Endothelial cell of umbilical vein (primary cell): ENCODE measurements around the gene GANC. TPM values are rescaled to one million over a fixed set of nuclear protein-coding genes. Genes with fewer than 3 reads are reported as not detected.

Source experiments
- BruUV-seq: library from RNA; stranded (reverse); fragments of 400-500 nt; replicated peaks from 2 replicates; lab custom pipeline; 2021; lab: Mats Ljungman, UMichigan
- CTCF ChIA-PET: fragments of 300-600, 350-600 bp; sonication (Branson Sonifier 250); formaldehyde crosslinking; loops from one replicate; lab custom pipeline; 2021; ENCODE audit warnings: antibody characterized with exemption, inconsistent platforms; lab: Charles Lee
- POLR2A ChIA-PET: fragments of 300-600, 350-600 bp; sonication (Branson Sonifier 250); formaldehyde crosslinking; loops from one replicate; lab custom pipeline; 2021; ENCODE audit warnings: antibody characterized with exemption, inconsistent platforms; lab: Charles Lee
- DNase-seq: peaks from one replicate; pipeline ENCODE4 v3.0.0-alpha.2; 2011; ENCODE audit warnings: low read depth, low spot score
- FAIRE-seq: peaks from 2 replicates; lab custom pipeline; 2011; peaks lifted over from hg19 to GRCh38; lab: Jason Lieb, UNC
- H2AFZ ChIP-seq: 2 replicates; pipeline ENCODE4 v1.6.0; 2012; ENCODE audit warnings: low read depth, low read length, control low read depth, inconsistent platforms
- H3K27ac ChIP-seq: 2 replicates; pipeline ENCODE4 v1.5.1; 2011; ENCODE audit warnings: low read depth, mild to moderate bottlenecking, control low read depth, low read length, moderate library complexity; ENCODE audit not compliant: insufficient read depth
- H3K27me3 ChIP-seq, 2 experiments: 2 replicates each; pipeline versions ENCODE4 v1.6.0 to v1.6.1; 2011; ENCODE audit warnings: low read length in 2 of 2, mixed read lengths in 1 of 2; ENCODE audit not compliant: control insufficient read depth in 2 of 2, insufficient read depth in 2 of 2
- H3K36me3 ChIP-seq, 2 experiments: 2 replicates in 1 of 2; 3 replicates in 1 of 2; pipeline ENCODE4 v1.5.1; 2011; ENCODE audit warnings: low read length in 2 of 2, mild to moderate bottlenecking in 1 of 2, moderate library complexity in 1 of 2; ENCODE audit not compliant: control insufficient read depth in 2 of 2, insufficient read depth in 2 of 2; ENCODE audit errors: extremely low read depth in 1 of 2
- H3K4me1 ChIP-seq: 3 replicates; pipeline ENCODE4 v1.5.1; 2011; ENCODE audit warnings: mild to moderate bottlenecking, low read length; ENCODE audit not compliant: control insufficient read depth, insufficient read depth; ENCODE audit errors: extremely low read depth
- H3K4me2 ChIP-seq: 2 replicates; pipeline ENCODE4 v1.6.1; 2011; ENCODE audit warnings: low read length, control low read depth, mixed read lengths; ENCODE audit not compliant: insufficient read depth
- H3K4me3 ChIP-seq, 3 experiments: fragments of 200-600 bp in 1 of 3; sonication (generic), shearing (Covaris generic) in 1 of 3; replicated peaks in 1 of 3; 2 replicates each; pipeline ENCODE4 v1.5.1; 2011 to 2016; ENCODE audit warnings: control low read depth in 3 of 3, low read length in 3 of 3, mild to moderate bottlenecking in 2 of 3, inconsistent platforms in 1 of 3, low read depth in 1 of 3, moderate library complexity in 1 of 3; ENCODE audit not compliant: insufficient read depth in 1 of 3
- H3K79me2 ChIP-seq: 2 replicates; pipeline ENCODE4 v1.6.0; 2012; ENCODE audit warnings: low read length, inconsistent platforms; ENCODE audit not compliant: control insufficient read depth, insufficient read depth
- H3K9ac ChIP-seq: replicated peaks from 2 replicates; pipeline ENCODE3; 2011; ENCODE audit warnings: low read length, control low read depth; ENCODE audit not compliant: insufficient read depth; ENCODE audit errors: extremely low read depth
- H3K9me1 ChIP-seq: replicated peaks from 3 replicates; pipeline ENCODE4 v1.6.0; 2011; ENCODE audit warnings: mild to moderate bottlenecking, low read length; ENCODE audit not compliant: control insufficient read depth, insufficient read depth; ENCODE audit errors: extremely low read depth
- H3K9me3 ChIP-seq: replicated peaks from 2 replicates; pipeline ENCODE4 v1.5.1; 2012; ENCODE audit warnings: low read length, inconsistent platforms; ENCODE audit not compliant: control insufficient read depth, insufficient read depth
- H4K20me1 ChIP-seq: replicated peaks from 2 replicates; pipeline ENCODE3; 2011; ENCODE audit warnings: mild to moderate bottlenecking, low read length; ENCODE audit not compliant: control insufficient read depth, insufficient read depth; ENCODE audit errors: extremely low read depth
- EZH2 ChIP-seq: IDR thresholded peaks from 2 replicates; pipeline ENCODE4 v1.6.1; 2012; ENCODE audit warnings: borderline replicate concordance, low read depth, mild to moderate bottlenecking, moderate library complexity, low read length, inconsistent platforms; ENCODE audit not compliant: severe bottlenecking
- FOS ChIP-seq: IDR thresholded peaks from 2 replicates; pipeline ENCODE4 v1.6.1; 2011; ENCODE audit warnings: mild to moderate bottlenecking, low read length, moderate library complexity, borderline replicate concordance; ENCODE audit not compliant: insufficient read depth
- GATA2 ChIP-seq: IDR thresholded peaks from 2 replicates; pipeline ENCODE4 v1.7.0; 2011; ENCODE audit warnings: low read depth, mild to moderate bottlenecking, moderate library complexity, mixed read lengths, low read length; ENCODE audit not compliant: insufficient read length, insufficient read depth
- JUN ChIP-seq: IDR thresholded peaks from 2 replicates; pipeline ENCODE4 v1.6.1; 2011; ENCODE audit warnings: borderline replicate concordance, low read depth; ENCODE audit not compliant: insufficient read length, insufficient read depth
- MYC ChIP-seq: IDR thresholded peaks from one replicate; pipeline ENCODE4 v1.6.1; 2011; ENCODE audit warnings: mild to moderate bottlenecking, low read depth, low read length
- POLR2A ChIP-seq: IDR thresholded peaks from 2 replicates; pipeline ENCODE4 v1.6.1; 2012; ENCODE audit warnings: low read depth, mild to moderate bottlenecking, control low read depth, low read length
- POLR2AphosphoS5 ChIP-seq: IDR thresholded peaks from 2 replicates; pipeline ENCODE4 v1.6.1; 2012; ENCODE audit warnings: low read depth, mild to moderate bottlenecking, control low read depth, low read length, moderate library complexity; ENCODE audit not compliant: insufficient read depth
- dilution Hi-C: fragments of 300-500 bp; cut with MboI; formaldehyde crosslinking; loops from one replicate; pipeline ENCODE4 v1.15.0; 2019; ENCODE audit warnings: low sequenced_read_pairs; ENCODE audit not compliant: extremely low pct_ligation_motif_present
- intact Hi-C: fragments of 100-400 bp; cut with micrococcal nuclease; formaldehyde crosslinking; loops from one replicate; pipeline ENCODE4 v1.10.0; 2022
- polyA plus RNA-seq, 4 experiments: library from polyadenylated mRNA; depleted of rRNA in 3 of 4; stranded (reverse) in 3 of 4; unstranded in 1 of 4; fragments of >200 nt; gene quantifications; 2 replicates each; pipeline versions ENCODE4 v1.2.1 to v1.2.3, GENCODE V29; 2011 to 2012; ENCODE audit warnings: missing spikeins in 1 of 4
- total RNA-seq: library from RNA; stranded (reverse); gene quantifications from 2 replicates; pipeline ENCODE4 v1.2.3, GENCODE V29; 2021
- TF ChIP-seq, protein P1 (sequence below): IDR thresholded peaks from 2 replicates; pipeline ENCODE4 v1.6.1; 2011; ENCODE audit not compliant: insufficient read depth, insufficient read length
- TF ChIP-seq, protein P2 (sequence below), 2 donors: IDR thresholded peaks; 1 replicate in 1 of 2; 2 replicates in 1 of 2; pipeline ENCODE4 v1.5.1; 2011; ENCODE audit warnings: low read length in 2 of 2, mild to moderate bottlenecking in 2 of 2, moderate library complexity in 2 of 2, control low read depth in 1 of 2, inconsistent platforms in 1 of 2, low read depth in 1 of 2; ENCODE audit not compliant: insufficient read depth in 1 of 2; ENCODE audit errors: extremely low read depth in 1 of 2

The GANC gene
- total and polyA plus RNA-seq, 2 donors (not counting 3 experiments of a cell fraction or from before 2014, with no cell fraction given), result 8.5 to 17.8 TPM

DNA sequence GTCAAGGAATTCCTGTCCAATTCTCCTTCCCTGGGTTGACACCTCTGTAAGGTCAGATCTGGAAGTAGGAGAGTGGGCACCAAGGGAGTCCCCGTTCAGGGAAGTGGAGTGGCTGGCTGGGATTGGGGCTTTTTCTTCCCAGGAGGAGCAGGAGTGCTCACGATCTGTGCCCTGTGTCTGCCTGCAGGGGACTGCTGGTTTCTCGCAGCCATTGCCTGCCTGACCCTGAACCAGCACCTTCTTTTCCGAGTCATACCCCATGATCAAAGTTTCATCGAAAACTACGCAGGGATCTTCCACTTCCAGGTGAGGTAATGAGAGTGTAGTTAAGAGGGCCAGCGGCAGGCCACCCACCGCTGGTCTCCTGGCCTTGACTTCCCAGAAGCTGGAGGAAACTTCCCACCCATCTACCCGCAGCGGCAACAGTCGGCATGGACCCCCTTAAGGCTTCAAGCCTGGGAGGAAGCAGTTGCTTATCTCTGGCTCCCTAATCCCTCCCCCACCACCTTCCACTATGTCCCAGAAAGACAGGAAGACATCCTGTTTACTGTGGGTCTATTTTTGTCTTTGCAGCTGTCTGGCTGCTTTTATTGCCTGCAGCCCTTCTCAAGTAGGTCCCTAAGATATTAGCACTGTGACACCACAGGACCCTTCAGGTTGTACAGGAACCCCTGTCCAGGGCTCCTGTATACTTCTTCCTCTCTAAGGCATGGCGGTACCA is 113.1 kb downstream of the GANC start:
- no peaks in the 10 kb centered on the region for H3K9me1 ChIP-seq
- peaks cover 0 to 6% of the 10 kb centered on the region in 2 experiments for H3K27me3 ChIP-seq
- TF ChIP-seq FOS (no peak), POLR2A (no peak), GATA2 (no peak), EZH2 (no peak), MYC (no peak)
- TF ChIP-seq, protein P1, sequence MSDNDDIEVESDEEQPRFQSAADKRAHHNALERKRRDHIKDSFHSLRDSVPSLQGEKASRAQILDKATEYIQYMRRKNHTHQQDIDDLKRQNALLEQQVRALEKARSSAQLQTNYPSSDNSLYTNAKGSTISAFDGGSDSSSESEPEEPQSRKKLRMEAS, result no peak
- DNase-seq, result peak; percentile 35
- CTCF ChIA-PET, result interaction anchor here (0.7 to 2.6 kb wide), 28 partner anchors 9 to 396 kb away, joined by 3 to 31 read pairs (median 6); partner anchors contain the start of gene VPS39
- H3K27ac ChIP-seq, result no peak overlapping the region
- no peaks in the 10 kb centered on the region for H3K36me3 ChIP-seq
- no peaks in the 10 kb centered on the region for H3K79me2 ChIP-seq
- POLR2A ChIA-PET, result no interaction called here
- FAIRE-seq, result peak; percentile 26
- H3K9ac ChIP-seq, result no peak overlapping the region
- H3K4me2 ChIP-seq, result no peak overlapping the region
- BruUV-seq, result no TSS peak
- no peak overlapping the region for H2AFZ ChIP-seq
- H3K4me3 ChIP-seq, result no peak overlapping the region
- no peaks in the 10 kb centered on the region for H3K9me3 ChIP-seq
- H4K20me1 ChIP-seq, result no peaks in the 10 kb centered on the region
- dilution Hi-C loops (no loop called here), intact Hi-C loops (loop anchor here (1.0 to 10.0 kb wide), 3 partner anchors 113 to 311 kb away; partner anchors contain the start of genes GANC, TMEM87A and VPS39)
- H3K4me1 ChIP-seq, result peaks cover 11% of the 10 kb centered on the region

DNA sequence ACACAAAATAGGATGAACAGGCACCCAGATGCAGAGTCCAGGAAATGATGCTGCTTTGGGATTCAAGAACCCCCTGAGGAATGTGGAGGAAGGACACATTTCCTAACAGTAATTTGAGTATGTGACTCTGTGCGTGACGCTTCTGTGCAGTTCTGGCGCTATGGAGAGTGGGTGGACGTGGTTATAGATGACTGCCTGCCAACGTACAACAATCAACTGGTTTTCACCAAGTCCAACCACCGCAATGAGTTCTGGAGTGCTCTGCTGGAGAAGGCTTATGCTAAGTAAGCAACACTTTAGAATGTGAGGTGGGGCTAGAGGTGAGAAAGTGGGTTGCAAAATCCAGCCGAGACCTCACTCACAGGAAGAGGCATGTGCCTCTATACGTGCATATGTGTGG is 114.6 kb downstream of the GANC start:
- TF ChIP-seq JUN (no peak), POLR2A (no peak), POLR2AphosphoS5 (no peak), GATA2 (no peak), MYC (no peak), FOS (no peak), EZH2 (no peak)
- TF ChIP-seq, protein P2, sequence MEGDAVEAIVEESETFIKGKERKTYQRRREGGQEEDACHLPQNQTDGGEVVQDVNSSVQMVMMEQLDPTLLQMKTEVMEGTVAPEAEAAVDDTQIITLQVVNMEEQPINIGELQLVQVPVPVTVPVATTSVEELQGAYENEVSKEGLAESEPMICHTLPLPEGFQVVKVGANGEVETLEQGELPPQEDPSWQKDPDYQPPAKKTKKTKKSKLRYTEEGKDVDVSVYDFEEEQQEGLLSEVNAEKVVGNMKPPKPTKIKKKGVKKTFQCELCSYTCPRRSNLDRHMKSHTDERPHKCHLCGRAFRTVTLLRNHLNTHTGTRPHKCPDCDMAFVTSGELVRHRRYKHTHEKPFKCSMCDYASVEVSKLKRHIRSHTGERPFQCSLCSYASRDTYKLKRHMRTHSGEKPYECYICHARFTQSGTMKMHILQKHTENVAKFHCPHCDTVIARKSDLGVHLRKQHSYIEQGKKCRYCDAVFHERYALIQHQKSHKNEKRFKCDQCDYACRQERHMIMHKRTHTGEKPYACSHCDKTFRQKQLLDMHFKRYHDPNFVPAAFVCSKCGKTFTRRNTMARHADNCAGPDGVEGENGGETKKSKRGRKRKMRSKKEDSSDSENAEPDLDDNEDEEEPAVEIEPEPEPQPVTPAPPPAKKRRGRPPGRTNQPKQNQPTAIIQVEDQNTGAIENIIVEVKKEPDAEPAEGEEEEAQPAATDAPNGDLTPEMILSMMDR (IDR thresholded peaks at IDR 0.05; ENCODE audit: extremely low read depth in 1 of 2, insufficient read depth in 1 of 2, low read depth in 1 of 2, low read length in 2 of 2), result no peak
- TF ChIP-seq, protein P1, result no peak
- FAIRE-seq (no peak), DNase-seq (no peak)
- CTCF ChIA-PET, result no interaction called here
- intact Hi-C loops (loop anchor here (10.0 kb wide), 1 partner anchor 313 kb away; no protein-coding TSS in a partner anchor), dilution Hi-C loops (no loop called here)
- H3K9me1 ChIP-seq, result no peaks in the 10 kb centered on the region
- H3K4me3 ChIP-seq, result no peak overlapping the region
- no peak overlapping the region for H2AFZ ChIP-seq
- no peak overlapping the region for H3K4me2 ChIP-seq
- no peaks in the 10 kb centered on the region for H3K36me3 ChIP-seq
- H3K27ac ChIP-seq, result no peak overlapping the region
- no peaks in the 10 kb centered on the region for H4K20me1 ChIP-seq
- H3K27me3 ChIP-seq, result peaks cover 0 to 6% of the 10 kb centered on the region in 2 experiments
- H3K9ac ChIP-seq, result no peak overlapping the region
- no peaks in the 10 kb centered on the region for H3K79me2 ChIP-seq
- no TSS peak for BruUV-seq
- POLR2A ChIA-PET, result no interaction called here
- no peaks in the 10 kb centered on the region for H3K9me3 ChIP-seq
- H3K4me1 ChIP-seq, result peaks cover 11% of the 10 kb centered on the region
